Stomach (tissue), 9 donors: Measurements from ENCODE around the gene GRIP1. TPM values are rescaled to one million over a fixed set of nuclear protein-coding genes. Genes with fewer than 3 reads are reported as not detected.

Experiments used
- DNase-seq, 2 donors: peaks; one replicate each; pipeline versions ENCODE4 v3.0.0 to v3.0.0-alpha.2; 2013 to 2019
- H3K27ac ChIP-seq, 5 donors: fragments of 200-600 bp in 4 of 5; sonication (generic) in 4 of 5; one replicate each; pipeline ENCODE4 v1.5.1; 2013 to 2019; ENCODE audit warnings: mild to moderate bottlenecking in 1 of 5, moderate library complexity in 1 of 5
- H3K27me3 ChIP-seq, 3 donors: fragments of 200-600 bp; sonication (generic); one replicate each; pipeline ENCODE4 v1.5.1; 2017 to 2019; ENCODE audit warnings: mixed run types in 1 of 3
- H3K36me3 ChIP-seq, 4 donors: fragments of 200-600 bp; sonication (generic); 1 replicate in 3 of 4; 2 replicates in 1 of 4; pipeline ENCODE4 v1.5.1; 2016 to 2019
- H3K4me1 ChIP-seq, 4 donors: fragments of 200-600 bp; sonication (generic); one replicate each; pipeline ENCODE4 v1.5.1; 2016 to 2019
- H3K4me3 ChIP-seq, 4 donors: fragments of 200-600 bp; sonication (generic) in 3 of 4; one replicate each; pipeline ENCODE4 v1.5.1; 2016 to 2019; ENCODE audit warnings: mild to moderate bottlenecking in 1 of 4
- H3K9me3 ChIP-seq, 4 donors: fragments of 200-600 bp; sonication (generic); one replicate each; pipeline ENCODE4 v1.5.1; 2016 to 2019
- EP300 ChIP-seq: sonication (generic); formaldehyde crosslinking; IDR thresholded peaks from one replicate; pipeline ENCODE4 v1.6.1; 2017; ENCODE audit warnings: antibody characterized with exemption
- POLR2A ChIP-seq, 4 donors: fragments of 450-650 bp; IDR thresholded peaks; one replicate each; pipeline ENCODE4 v1.6.1; 2016; ENCODE audit warnings: antibody characterized with exemption in 4 of 4, control low read depth in 2 of 4, mild to moderate bottlenecking in 1 of 4, moderate library complexity in 1 of 4
- POLR2AphosphoS5 ChIP-seq, 3 donors: sonication (generic); formaldehyde crosslinking; IDR thresholded peaks; one replicate each; pipeline ENCODE4 v1.6.1; 2016; ENCODE audit warnings: antibody characterized with exemption in 3 of 3
- WGBS, 5 donors: extraction: QIAGEN DNeasy Blood & Tissue Kit in 3 of 5; methylation state at CpG; one replicate each; pipeline versions ENCODE4 v1.1.5 to v1.1.7; 2013 to 2018; 5-methylcytosine and 5-hydroxymethylcytosine counted together
- intact Hi-C: fragments of 100-400 bp; cut with DNase I; formaldehyde crosslinking; loops from one replicate; pipeline ENCODE4 v1.15.1; 2023; ENCODE audit warnings: low total_unique reads
- polyA plus RNA-seq, 3 donors: library from polyadenylated mRNA; stranded (reverse); fragments of 200-250 nt; gene quantifications; one replicate each; pipeline ENCODE4 v1.2.3, GENCODE V29; 2013
- total RNA-seq, 5 donors: library from RNA; depleted of rRNA; stranded (reverse); fragments of >200 nt; gene quantifications; one replicate each; pipeline versions ENCODE4 v1.1.0 to v1.2.3, GENCODE V29; 2014 to 2016
- TF ChIP-seq, protein P1 (sequence below), 7 experiments: fragments of 450-650 bp in 4 of 7; fragments of 200-600 bp in 3 of 7; sonication (generic) in 3 of 7; IDR thresholded peaks; one replicate each; pipeline ENCODE4 v1.5.1; 2016 to 2019; ENCODE audit warnings: antibody characterized with exemption in 7 of 7, control low read depth in 2 of 7, mild to moderate bottlenecking in 1 of 7
- donor health status: healthy with polysubstance abuse.
- donor health status: Bipolar disorder and iron deficiency.
- donor health status: healthy.

Gene GRIP1
- total and polyA plus RNA-seq, 8 donors, result 0.31 to 8.8 (median 4.4) TPM; not detected in 1

DNA sequence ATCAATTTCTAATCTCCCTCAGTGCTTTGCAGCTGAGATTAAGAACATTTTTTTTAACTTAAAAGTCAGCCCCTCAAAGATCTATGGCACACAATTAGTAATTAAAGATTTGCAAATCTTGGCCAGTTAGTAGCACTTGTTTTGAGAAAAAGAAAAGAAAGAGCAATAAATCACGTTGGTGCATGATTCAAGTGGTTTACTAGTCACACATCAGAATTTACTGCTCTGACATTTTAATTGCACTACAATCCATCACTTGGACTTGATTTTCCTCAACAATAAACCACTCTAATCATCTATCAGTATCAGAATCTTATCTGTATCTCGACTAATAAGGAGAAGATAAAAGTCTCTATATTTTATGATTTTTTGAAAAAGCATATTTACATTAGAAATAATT is 222.3 kb downstream of the GRIP1 start:
- no peaks in the 10 kb centered on the region for H3K27me3 ChIP-seq
- H3K4me1 ChIP-seq, result no peaks in the 10 kb centered on the region
- no peaks in the 10 kb centered on the region for H3K9me3 ChIP-seq
- intact Hi-C loops, result no loop called here
- H3K4me3 ChIP-seq, result no peak overlapping the region
- peaks cover 0 to 4% (median 0%) of the 10 kb centered on the region in 4 donors for H3K36me3 ChIP-seq
- no peak overlapping the region for H3K27ac ChIP-seq
- no peak for DNase-seq
- TF ChIP-seq EP300, result no peak
- TF ChIP-seq, protein P1, sequence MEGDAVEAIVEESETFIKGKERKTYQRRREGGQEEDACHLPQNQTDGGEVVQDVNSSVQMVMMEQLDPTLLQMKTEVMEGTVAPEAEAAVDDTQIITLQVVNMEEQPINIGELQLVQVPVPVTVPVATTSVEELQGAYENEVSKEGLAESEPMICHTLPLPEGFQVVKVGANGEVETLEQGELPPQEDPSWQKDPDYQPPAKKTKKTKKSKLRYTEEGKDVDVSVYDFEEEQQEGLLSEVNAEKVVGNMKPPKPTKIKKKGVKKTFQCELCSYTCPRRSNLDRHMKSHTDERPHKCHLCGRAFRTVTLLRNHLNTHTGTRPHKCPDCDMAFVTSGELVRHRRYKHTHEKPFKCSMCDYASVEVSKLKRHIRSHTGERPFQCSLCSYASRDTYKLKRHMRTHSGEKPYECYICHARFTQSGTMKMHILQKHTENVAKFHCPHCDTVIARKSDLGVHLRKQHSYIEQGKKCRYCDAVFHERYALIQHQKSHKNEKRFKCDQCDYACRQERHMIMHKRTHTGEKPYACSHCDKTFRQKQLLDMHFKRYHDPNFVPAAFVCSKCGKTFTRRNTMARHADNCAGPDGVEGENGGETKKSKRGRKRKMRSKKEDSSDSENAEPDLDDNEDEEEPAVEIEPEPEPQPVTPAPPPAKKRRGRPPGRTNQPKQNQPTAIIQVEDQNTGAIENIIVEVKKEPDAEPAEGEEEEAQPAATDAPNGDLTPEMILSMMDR (IDR thresholded peaks at IDR 0.05), result no peak
- no peak for TF ChIP-seq POLR2A (IDR thresholded peaks at IDR 0.05)
- TF ChIP-seq POLR2AphosphoS5 (IDR thresholded peaks at IDR 0.05), result no peak
- WGBS, 5 donors, result 35 to 48% (median 42%) methylated on average over 2 of the region's 2 CpGs

DNA sequence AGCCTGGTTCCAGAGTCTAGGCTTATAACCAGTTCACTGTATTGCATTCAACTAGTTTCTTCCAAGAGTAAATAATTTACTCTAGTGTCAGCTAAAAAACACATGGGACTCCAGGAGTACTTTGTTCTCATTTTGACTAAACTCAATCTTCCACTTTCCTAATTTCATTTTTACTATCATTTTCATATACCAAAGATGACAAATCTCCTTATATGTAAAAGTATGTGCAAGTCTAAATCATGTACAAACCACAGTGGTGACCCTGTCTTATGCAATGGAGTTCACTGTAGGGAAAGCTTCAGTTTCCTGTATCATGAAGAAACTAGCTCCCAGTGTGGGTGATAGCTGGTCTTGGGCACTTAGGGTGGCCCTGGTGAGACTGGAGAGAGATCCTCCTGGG is 225.0 kb downstream of the GRIP1 start:
- no peak overlapping the region for H3K4me3 ChIP-seq
- TF ChIP-seq, protein P1 (IDR thresholded peaks at IDR 0.05), result no peak
- no peak for TF ChIP-seq EP300
- no peak for TF ChIP-seq POLR2AphosphoS5 (IDR thresholded peaks at IDR 0.05)
- TF ChIP-seq POLR2A (IDR thresholded peaks at IDR 0.05), result no peak
- no peaks in the 10 kb centered on the region for H3K9me3 ChIP-seq
- intact Hi-C loops, result no loop called here
- no peak overlapping the region for H3K27ac ChIP-seq
- H3K36me3 ChIP-seq, result peaks cover 0 to 4% (median 0%) of the 10 kb centered on the region in 4 donors
- DNase-seq, result no peak
- H3K4me1 ChIP-seq, result no peaks in the 10 kb centered on the region
- H3K27me3 ChIP-seq, result no peaks in the 10 kb centered on the region

GRCh38 chr12:66453120-66453519 is 225.8 kb downstream of the GRIP1 start:
- TF ChIP-seq POLR2A (IDR thresholded peaks at IDR 0.05), result no peak
- TF ChIP-seq POLR2AphosphoS5 (IDR thresholded peaks at IDR 0.05), result no peak
- TF ChIP-seq, protein P1 (IDR thresholded peaks at IDR 0.05), result no peak
- TF ChIP-seq EP300, result no peak
- H3K36me3 ChIP-seq, result peaks cover 0 to 4% (median 0%) of the 10 kb centered on the region in 4 donors
- H3K27ac ChIP-seq, result no peak overlapping the region
- H3K27me3 ChIP-seq, result no peaks in the 10 kb centered on the region
- H3K9me3 ChIP-seq, result no peaks in the 10 kb centered on the region
- intact Hi-C loops, result no loop called here
- DNase-seq, result no peak
- no peaks in the 10 kb centered on the region for H3K4me1 ChIP-seq
- 73 to 92% (median 82%) methylated on average over 4 of the region's 4 CpGs for WGBS, 5 donors
- no peak overlapping the region for H3K4me3 ChIP-seq

- Histone ChIP-seq H3K9me3 (no peaks in the 10 kb centered on the region), H3K27me3 (no peaks in the 10 kb centered on the region), H3K4me3 (no peak overlapping the region), H3K4me1 (no peaks in the 10 kb centered on the region), H3K27ac (no peak overlapping the region), H3K36me3 (no peaks in the 10 kb centered on the region)
- no peak for DNase-seq
- intact Hi-C loops, result no loop called here
- WGBS, 5 donors, result 87 to 92% (median 90%) methylated on average over 3 of the region's 3 CpGs
- TF ChIP-seq, protein P1 (IDR thresholded peaks at IDR 0.05), result no peak
- TF ChIP-seq POLR2A (IDR thresholded peaks at IDR 0.05) (no peak), POLR2AphosphoS5 (IDR thresholded peaks at IDR 0.05) (no peak), EP300 (no peak)
Measured at GRCh38 chr12:66449531-66449930, 229.3 kb downstream of the GRIP1 start.
